Measurements from ENCODE around the gene GPR87.

The GPR87 gene

GRCh38 chr3:151319628-151320027 is 3.0 kb upstream of the GPR87 start:
- no peak for TF ChIP-seq CTCF (conservative IDR thresholded peaks at IDR 0.05; ENCODE audit: low read depth, low read length)
- H3K4me3 ChIP-seq (ENCODE audit: low read depth, low read length): no peak overlapping the region
- DNase-seq (ENCODE audit: low read depth): no peak

- no peak overlapping the region for H3K4me3 ChIP-seq (ENCODE audit: low read depth, low read length)
- TF ChIP-seq CTCF (conservative IDR thresholded peaks at IDR 0.05; ENCODE audit: low read depth, low read length): no peak
- no peak for DNase-seq (ENCODE audit: low read depth)
Observed at GRCh38 chr3:151318991-151319390, 2.4 kb upstream of the GPR87 start.

DNA sequence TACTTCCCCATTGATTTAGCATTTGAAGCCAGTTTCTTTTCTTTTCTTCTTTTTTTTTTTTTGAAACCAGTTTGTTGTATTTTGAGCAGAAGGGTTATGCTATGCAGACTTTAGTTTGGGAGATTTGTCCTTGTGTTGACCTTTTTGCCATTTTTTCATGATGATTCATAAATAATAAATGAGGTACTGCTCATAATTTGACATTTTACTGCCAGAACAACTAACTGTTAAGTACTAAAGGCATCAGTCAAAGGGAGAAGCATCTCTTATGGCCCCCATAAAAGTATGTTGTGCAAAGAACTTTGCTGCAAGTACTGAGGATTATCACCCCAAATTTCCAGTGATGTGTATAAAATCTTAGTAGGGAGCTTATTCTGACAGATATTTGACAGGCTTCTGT is 1.7 kb upstream of the GPR87 start:
- peak; percentile 56 for DNase-seq (ENCODE audit: low read depth)
- TF ChIP-seq CTCF (conservative IDR thresholded peaks at IDR 0.05; ENCODE audit: low read depth, low read length): no peak
- no peak overlapping the region for H3K4me3 ChIP-seq (ENCODE audit: low read depth, low read length)

DNA sequence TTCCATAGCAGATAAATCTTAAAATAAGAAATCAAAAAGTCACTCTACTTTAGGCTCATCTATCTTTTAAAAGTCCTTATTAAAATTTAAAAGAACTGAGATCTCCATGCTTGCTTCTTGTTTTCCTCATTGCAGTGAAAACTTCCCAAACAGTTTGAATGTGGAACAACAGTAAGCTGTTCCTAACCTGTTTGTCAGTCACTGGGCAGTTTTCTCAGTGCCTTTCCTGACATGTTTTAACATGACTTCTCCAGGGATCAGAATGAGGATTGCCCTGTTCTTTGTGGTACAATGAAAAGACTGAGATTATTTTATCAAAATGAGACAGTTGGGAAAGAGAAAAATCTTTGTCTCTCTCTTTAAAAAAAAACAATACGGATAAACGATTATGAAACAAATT is 774 bp downstream of the GPR87 start:
- H3K4me3 ChIP-seq (ENCODE audit: low read depth, low read length): no peak overlapping the region
- TF ChIP-seq CTCF (conservative IDR thresholded peaks at IDR 0.05; ENCODE audit: low read depth, low read length): no peak
- DNase-seq (ENCODE audit: low read depth): no peak

DNA sequence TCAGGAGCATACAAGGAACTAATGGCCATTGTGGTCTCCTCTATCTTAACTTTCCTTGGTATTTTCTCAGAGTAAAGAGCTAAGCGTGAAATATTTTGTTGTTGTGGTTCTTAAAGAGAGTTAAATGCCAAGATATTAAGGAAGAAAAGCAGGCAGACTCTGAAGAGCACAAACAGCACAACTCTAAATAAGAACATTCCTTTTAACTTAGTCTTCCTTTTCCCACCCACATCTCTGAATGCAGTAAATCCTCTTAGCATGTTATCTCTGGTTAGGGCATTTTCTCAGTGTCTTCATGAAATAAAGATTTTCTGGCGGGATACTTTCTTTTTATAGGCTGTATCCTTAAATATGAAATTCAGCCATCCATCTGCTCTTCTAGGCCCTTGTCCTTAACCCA is 1.5 kb downstream of the GPR87 start:
- no peak for TF ChIP-seq CTCF (conservative IDR thresholded peaks at IDR 0.05; ENCODE audit: low read depth, low read length)
- DNase-seq (ENCODE audit: low read depth): peak; percentile 82
- H3K4me3 ChIP-seq (ENCODE audit: low read depth, low read length): no peak overlapping the region

DNA sequence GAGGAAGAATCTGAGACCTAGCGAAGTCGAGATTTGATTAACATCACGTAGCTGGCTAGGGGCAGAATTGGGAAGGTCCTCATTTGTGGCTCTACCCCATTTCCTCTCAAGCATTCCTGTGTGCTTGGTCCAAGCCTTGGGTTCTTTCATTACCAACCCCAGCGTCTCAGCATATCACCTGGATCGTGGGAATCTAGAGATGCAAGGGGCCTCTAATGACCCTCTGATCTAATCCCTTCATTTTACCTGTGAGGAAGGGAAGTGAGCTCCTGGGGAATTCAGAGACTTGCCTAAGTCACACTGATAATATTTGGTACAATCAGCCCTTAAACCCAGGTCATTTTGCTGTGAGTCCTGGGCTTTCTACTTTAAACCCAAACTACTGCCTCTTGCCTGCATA is 2.0 kb downstream of the GPR87 start:
- no peak overlapping the region for H3K4me3 ChIP-seq (ENCODE audit: low read depth, low read length)
- DNase-seq (ENCODE audit: low read depth): no peak
- TF ChIP-seq CTCF (conservative IDR thresholded peaks at IDR 0.05; ENCODE audit: low read depth, low read length): no peak

DNA sequence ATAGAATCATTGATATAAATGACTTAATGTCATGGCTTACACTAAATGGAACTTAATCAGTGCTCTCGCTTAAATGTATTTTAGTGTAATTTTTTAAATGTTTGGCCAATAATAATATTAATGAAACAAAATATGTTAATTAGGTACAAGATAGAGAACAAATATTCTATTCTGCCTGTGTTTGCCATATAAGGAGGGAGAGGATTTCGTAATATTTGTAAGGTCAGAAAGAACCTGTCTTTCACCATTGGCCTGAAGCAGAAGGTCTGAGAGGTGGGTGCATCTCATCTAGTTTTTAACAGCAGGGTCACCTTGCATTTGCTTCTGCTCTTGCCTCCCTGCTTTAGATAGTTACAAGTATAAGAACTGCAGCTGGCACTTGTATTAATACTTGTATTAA is 2.5 kb downstream of the GPR87 start:
- no peak for TF ChIP-seq CTCF (conservative IDR thresholded peaks at IDR 0.05; ENCODE audit: low read depth, low read length)
- H3K4me3 ChIP-seq (ENCODE audit: low read depth, low read length): no peak overlapping the region
- no peak for DNase-seq (ENCODE audit: low read depth)
